GM19324 (cell line): ENCODE measurements around the gene ERBB4.

Source experiments
- ATAC-seq: cut with Tn5 transposase; IDR thresholded peaks from one replicate; pipeline ENCODE4 v1.9.1; 2021; ENCODE audit warnings: mild to moderate bottlenecking, moderate library complexity; ENCODE audit not compliant: unreplicated experiment, low FRiP score

The ERBB4 gene

GRCh38 chr2:211948932-211949331 is 589.7 kb downstream of the ERBB4 start:
- no peak for ATAC-seq

GRCh38 chr2:211946960-211947359 is 591.6 kb downstream of the ERBB4 start:
- no peak for ATAC-seq

- ATAC-seq = no peak
Measured at GRCh38 chr2:211944572-211944971, 594.0 kb downstream of the ERBB4 start.

GRCh38 chr2:211942153-211942552 is 596.4 kb downstream of the ERBB4 start:
- no peak for ATAC-seq

- no peak for ATAC-seq
Measured at GRCh38 chr2:211941216-211941747, 597.3 kb downstream of the ERBB4 start.

GRCh38 chr2:211939177-211939576 is 599.4 kb downstream of the ERBB4 start:
- ATAC-seq = no peak

- no peak for ATAC-seq
Measured at GRCh38 chr2:211934811-211935210, 603.8 kb downstream of the ERBB4 start.

GRCh38 chr2:211931314-211931713 is 607.3 kb downstream of the ERBB4 start:
- no peak for ATAC-seq

- peak; percentile 71 for ATAC-seq
Measured at GRCh38 chr2:211930331-211930730, 608.3 kb downstream of the ERBB4 start.

- ATAC-seq = no peak
Measured at GRCh38 chr2:211928201-211928600, 610.4 kb downstream of the ERBB4 start.

- no peak for ATAC-seq
Measured at GRCh38 chr2:211923019-211923418, 615.6 kb downstream of the ERBB4 start.

GRCh38 chr2:211903961-211904360 is 634.6 kb downstream of the ERBB4 start:
- no peak for ATAC-seq

- no peak for ATAC-seq
Measured at GRCh38 chr2:211901226-211901846, 637.3 kb downstream of the ERBB4 start.

GRCh38 chr2:211900518-211900917 is 638.1 kb downstream of the ERBB4 start:
- ATAC-seq = no peak

GRCh38 chr2:211900000-211900399 is 638.6 kb downstream of the ERBB4 start:
- no peak for ATAC-seq

GRCh38 chr2:211898702-211899101 is 639.9 kb downstream of the ERBB4 start:
- ATAC-seq = no peak

- no peak for ATAC-seq
Measured at GRCh38 chr2:211881449-211881848, 657.2 kb downstream of the ERBB4 start.

GRCh38 chr2:211879323-211879722 is 659.3 kb downstream of the ERBB4 start:
- no peak for ATAC-seq

GRCh38 chr2:211877061-211877460 is 661.5 kb downstream of the ERBB4 start:
- no peak for ATAC-seq

- ATAC-seq = no peak
Measured at GRCh38 chr2:211875488-211875887, 663.1 kb downstream of the ERBB4 start.

- no peak for ATAC-seq
Measured at GRCh38 chr2:211868996-211869533, 669.5 kb downstream of the ERBB4 start.

- ATAC-seq = no peak
Measured at GRCh38 chr2:211867845-211868451, 670.7 kb downstream of the ERBB4 start.
